Fibroblast of skin of abdomen (primary cell): Measurements from ENCODE around the gene EHF.
A peak's percentile ranks its signal among the peaks of the same experiment; 100 is the strongest.
"Not testable (repeated sequence)": the region's sequence is repeated elsewhere in the genome, so short reads cannot be mapped to it uniquely, and the experiment has no call there.

Experiments
- DNase-seq: peaks from one replicate; pipeline ENCODE4 v3.0.0-alpha.2; 2013

Gene EHF

GRCh38 chr11:34671946-34672345 lies 51.1 kb downstream of the EHF start:
- no peak for DNase-seq

- DNase-seq, result no peak
Measured at GRCh38 chr11:34674038-34674437, 53.1 kb downstream of the EHF start.

- DNase-seq, result no peak
Measured at GRCh38 chr11:34676227-34676626, 55.3 kb downstream of the EHF start.

GRCh38 chr11:34679681-34680080 lies 58.8 kb downstream of the EHF start:
- no peak for DNase-seq

GRCh38 chr11:34680206-34680605 lies 59.3 kb downstream of the EHF start:
- DNase-seq, result no peak

GRCh38 chr11:34680918-34681586 lies 60.2 kb downstream of the EHF start:
- peak; percentile 13 for DNase-seq

GRCh38 chr11:34682825-34683224 lies 61.9 kb downstream of the EHF start:
- peak; percentile 55 for DNase-seq

GRCh38 chr11:34683396-34683795 lies 62.5 kb downstream of the EHF start:
- no peak for DNase-seq

- DNase-seq, result no peak
Measured at GRCh38 chr11:34685864-34686263, 65.0 kb downstream of the EHF start.

GRCh38 chr11:34692299-34692698 lies 71.4 kb downstream of the EHF start:
- DNase-seq, result not testable (repeated sequence)

GRCh38 chr11:34696862-34697261 lies 76.0 kb downstream of the EHF start:
- no peak for DNase-seq

GRCh38 chr11:34706709-34707461 lies 86.0 kb downstream of the EHF start:
- DNase-seq, result no peak

GRCh38 chr11:34707462-34707840 lies 86.6 kb downstream of the EHF start:
- no peak for DNase-seq
